Right renal pelvis (tissue), 4 donors: Measurements from ENCODE around the gene MGLL. TPM values are rescaled to one million over a fixed set of nuclear protein-coding genes. Genes with fewer than 3 reads are reported as not detected.

Experiments used
- DNase-seq, 4 donors: peaks; one replicate each; pipeline ENCODE4 v3.0.0-alpha.2; 2013; ENCODE audit warnings: low read depth in 4 of 4, low spot score in 3 of 4, missing footprints in 1 of 4
- polyA plus RNA-seq, 4 donors: library from polyadenylated mRNA; unstranded; fragments of 120-200 nt; gene quantifications; one replicate each; pipeline ENCODE4 v1.2.1, GENCODE V29; 2013; ENCODE audit not compliant: insufficient read length in 4 of 4

The MGLL gene
- polyA plus RNA-seq, 4 donors: 25.4 to 29.3 (median 27.0) TPM

- no peak for DNase-seq
These were observed 91.5 kb downstream of the MGLL start for GRCh38 chr3:127730666-127731295.

GRCh38 chr3:127730171-127730570 is 92.1 kb downstream of the MGLL start:
- DNase-seq: no peak

DNA sequence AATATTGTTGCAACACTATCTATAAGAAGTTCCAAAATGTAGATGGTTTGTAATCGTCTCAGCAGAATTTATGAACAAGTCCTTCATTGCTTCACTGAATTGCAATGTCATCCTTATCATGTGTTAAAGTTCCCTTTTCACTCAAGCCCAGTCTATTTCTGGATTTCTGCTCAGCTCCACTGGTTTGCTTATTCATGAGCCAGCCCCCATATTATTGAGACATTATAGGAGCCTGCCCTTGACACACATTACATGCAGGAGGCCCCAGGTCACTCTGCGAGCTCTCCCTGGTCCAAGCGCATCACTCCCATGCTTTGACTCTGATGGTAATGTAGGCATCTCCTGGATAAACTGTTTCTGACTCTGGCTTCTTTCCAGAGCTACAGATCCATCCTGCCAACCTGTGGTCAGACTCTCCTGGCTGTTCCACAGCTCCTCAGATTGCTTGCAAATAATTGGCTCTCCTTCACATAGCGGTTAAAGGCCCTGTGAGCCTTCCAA is 92.7 kb downstream of the MGLL start:
- no peak for DNase-seq

DNA sequence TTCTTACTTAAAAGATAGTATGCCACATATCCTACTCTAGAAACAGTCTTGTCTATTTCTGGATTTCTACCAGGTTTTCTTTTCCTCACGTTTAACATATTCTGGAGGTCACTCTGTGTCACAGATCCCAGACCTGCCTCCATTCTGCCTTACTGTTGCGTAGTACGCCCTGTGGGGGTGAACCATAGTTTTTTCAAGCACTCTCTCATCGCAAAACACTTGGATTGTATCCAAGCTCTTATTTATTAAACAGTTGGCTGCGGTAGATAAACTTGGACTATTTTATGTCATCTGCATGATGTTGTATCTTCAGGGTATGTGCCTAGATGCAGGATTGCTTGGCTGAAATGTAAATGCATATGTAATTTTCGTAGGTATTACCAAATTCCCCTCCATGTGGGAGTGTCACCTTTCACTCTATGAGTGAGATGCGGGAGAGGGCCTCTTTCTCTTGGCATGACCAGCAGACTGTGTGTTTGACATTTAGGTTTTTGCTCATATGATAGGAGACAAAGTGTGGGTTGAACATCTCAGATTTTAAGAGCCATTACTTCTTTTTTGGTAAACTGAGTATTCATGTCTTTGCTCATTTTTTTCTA is 93.8 kb downstream of the MGLL start:
- no peak for DNase-seq

GRCh38 chr3:127726894-127727293 is 95.4 kb downstream of the MGLL start:
- DNase-seq: no peak

DNA sequence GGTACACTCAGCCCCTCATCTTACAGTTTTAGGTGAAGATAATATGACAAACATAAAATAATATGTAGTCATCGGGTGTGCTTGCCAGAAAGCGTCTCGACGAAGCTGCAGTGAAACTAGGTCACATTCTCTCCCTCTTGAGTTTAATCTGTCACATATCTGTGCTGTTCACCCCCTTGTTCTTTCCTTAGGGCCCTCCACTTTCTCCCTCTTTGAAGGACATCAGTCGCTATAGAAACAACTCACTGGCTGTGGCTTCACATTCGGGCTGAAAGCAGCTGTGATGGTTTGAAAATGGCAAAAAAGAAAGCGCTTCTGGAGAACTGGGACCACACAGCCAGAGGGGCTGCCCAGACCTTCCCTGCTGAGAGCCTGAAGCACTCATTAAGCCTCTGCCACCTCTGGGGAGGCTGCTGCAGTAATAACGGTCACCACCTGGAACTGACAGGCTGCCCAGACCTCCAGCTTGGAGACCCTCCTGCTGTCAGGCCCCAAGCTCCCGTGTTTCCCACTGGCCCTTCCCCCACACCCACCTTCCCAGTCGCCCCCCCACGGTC is 99.2 kb downstream of the MGLL start:
- no peak for DNase-seq

GRCh38 chr3:127722091-127722784 is 100.1 kb downstream of the MGLL start:
- DNase-seq: no peak

GRCh38 chr3:127720985-127721935 is 101.1 kb downstream of the MGLL start:
- no peak for DNase-seq

DNA sequence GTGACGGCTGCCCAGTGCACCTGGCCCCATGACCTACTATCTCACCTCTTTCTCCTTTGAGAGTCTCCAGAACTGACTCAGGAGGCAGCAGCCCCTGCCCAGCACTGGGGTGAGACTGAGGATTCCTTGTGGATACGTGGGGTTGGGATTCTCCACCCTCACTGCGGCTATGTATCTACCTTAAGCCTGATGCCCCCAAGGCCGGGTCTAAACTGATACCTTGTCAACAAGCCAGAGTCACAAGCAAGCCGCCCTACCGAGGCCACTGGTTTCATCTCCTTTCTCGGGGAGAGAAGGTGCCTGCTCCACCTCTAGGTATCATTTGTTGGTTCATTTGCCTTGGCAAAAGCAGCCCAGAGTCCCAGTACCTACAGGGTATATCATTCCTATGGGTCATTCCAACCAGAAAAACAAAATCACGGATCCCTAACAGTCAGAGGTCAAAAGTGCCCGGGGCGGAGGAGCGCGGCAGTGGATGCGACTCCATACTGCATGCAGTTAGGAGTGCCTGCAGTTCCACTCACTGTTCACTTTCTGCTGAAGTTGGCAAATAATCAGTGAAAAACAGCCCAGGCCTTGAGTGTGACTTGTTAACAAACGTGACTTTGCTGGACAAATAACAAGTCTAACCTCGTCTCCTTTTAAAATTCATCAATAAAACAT is 102.0 kb downstream of the MGLL start:
- DNase-seq: no peak

DNA sequence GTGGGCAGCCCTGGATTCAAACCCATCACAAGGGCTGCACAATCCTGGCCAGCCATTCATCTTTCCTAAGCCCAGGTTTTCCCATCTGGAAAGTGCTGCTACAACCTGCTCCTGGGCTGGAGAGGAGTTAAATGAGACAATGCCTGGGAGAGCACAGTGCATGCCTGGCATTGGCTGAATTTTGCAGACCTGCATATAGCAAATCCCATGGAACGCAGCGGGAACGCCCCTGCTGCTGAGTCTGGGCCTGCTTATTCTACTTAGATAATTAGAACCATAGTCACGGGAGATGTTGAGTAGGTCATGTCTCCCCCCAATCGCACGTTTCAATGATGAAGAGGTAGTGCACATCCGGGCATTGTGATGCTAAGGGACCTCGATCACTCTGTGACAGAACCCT is 102.9 kb downstream of the MGLL start:
- DNase-seq: no peak

DNA sequence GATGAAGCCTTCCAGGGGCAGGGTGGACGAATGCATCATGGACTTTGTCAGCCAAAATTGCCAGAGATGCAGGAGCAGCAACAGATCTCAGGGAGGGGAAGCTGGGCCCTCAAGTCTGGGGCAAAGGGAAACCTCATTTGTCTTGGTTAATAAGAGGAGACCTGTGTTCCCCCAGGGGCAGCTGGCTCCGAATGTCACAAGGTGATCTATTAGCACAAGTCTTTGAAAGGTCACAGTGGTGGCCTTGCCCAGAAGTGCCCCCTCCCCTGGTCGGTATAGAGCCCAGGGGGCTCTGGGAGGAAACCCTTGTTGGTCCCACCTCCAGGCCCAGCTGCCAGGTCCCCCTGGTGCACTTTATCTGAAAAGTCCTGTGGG is 103.4 kb downstream of the MGLL start:
- DNase-seq: no peak

DNA sequence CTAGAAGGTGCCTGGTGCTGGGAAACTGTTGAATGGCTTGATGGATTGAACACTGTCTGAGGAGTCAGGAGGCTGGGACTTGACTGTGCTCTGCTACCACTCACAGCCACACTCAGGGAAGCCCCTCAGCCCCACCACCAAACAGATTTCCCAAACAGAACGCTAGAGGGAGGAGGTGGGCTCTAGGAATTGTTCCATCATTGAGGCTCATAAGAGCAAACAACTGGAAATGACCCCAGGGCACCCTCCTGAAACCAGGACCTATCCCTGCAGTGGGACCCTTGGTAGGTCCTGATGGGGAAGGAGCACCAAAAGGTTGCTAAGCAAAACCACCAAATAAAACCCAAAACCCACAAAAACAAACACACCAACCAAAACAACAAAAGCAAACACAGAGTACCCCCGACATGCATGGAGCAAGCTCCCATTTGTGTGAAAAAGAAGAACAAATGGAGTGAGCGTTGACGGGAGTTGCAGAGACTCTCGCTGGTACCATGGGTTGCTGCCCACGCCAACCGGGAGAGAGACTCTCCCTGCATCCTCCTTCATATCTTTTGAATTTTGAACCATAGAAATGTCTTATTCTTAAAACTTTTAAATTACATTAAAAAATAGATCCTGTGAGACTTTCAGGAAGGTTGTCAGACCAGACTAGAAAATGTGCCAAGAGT is 103.9 kb downstream of the MGLL start:
- no peak for DNase-seq

DNA sequence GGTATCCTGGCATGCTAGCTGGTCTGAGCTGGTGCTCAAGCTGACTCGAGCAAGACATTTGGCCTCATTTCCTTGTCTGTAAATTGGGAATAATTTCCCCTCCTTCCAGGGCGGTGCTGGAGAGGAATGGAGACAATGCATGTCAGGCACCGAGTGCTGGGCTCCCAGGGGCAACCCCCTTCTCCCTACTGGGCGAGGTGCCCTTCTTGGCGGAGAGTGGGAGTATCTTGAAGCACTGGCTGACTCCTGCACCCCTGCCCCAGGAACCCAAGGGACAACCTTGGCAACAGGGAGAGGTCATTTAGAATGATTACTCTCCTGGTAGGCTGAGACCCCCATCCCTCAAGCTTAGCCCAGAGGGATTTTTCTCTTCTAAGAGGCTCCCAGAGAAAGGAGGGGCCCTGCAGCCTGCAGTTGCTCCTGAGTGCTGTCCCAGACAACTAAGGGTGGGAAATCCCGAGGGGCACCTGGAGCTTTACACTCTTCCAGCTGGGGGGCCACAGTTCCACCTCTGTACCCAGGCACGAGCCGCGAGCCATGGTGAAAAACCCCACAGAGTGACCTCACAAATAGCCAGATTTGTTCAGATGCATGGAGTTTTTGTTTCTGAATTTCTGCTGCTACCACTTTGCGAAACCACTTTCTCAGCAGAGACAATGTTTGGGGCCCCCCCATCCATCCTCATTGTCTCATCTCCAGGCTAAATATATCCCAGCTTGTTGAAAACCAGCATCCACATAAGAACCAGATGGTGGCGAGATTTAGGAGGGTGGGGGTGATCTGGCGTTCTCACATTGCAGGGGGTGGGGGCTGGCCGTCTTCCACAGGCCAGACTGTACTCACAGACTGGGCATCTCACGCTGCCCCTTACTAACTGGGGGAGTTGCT is 104.7 kb downstream of the MGLL start:
- no peak for DNase-seq

- no peak for DNase-seq
These were observed 105.9 kb downstream of the MGLL start for GRCh38 chr3:127716384-127716783.

GRCh38 chr3:127715532-127715931 is 106.8 kb downstream of the MGLL start:
- DNase-seq: no peak

- no peak for DNase-seq
These were observed 107.4 kb downstream of the MGLL start for GRCh38 chr3:127714866-127715265.

DNA sequence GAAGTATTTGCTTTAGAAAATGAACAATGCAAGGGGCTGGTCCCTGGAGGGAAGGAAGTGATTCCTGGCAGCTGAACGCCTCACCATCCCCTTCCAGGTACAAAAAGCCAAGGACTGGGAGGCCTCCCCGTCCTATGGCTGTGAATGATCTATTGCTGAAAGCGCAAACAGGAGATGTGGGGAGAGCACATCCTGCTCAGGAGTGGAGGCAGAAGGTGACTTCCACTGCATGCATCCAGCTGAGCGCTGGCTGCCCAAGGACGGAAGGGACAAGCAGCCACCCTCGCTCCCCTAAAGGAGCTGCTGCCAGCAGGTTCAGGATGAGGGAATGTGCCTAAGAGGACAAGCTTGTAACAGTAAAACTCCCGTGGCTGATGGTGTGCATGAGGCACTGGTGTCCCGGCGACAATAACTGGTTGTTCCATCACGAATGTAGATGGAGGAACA is 108.2 kb downstream of the MGLL start:
- DNase-seq: no peak
